HepG2 (cell line): ENCODE results near the gene TXNDC11. TPM values are rescaled to one million over a fixed set of nuclear protein-coding genes. Genes with fewer than 3 reads are reported as not detected.

ENCODE experiments used
- GPBP1L1 ChIP-seq: sonication (generic); formaldehyde crosslinking; IDR thresholded peaks from 2 replicates; pipeline ENCODE4 v1.5.0; 2020; ENCODE audit warnings: mild to moderate bottlenecking, missing genetic modification reagents
- HNF4G ChIP-seq, 2 experiments: sonication (generic) in 1 of 2; formaldehyde crosslinking in 1 of 2; IDR thresholded peaks; 2 replicates each; pipeline versions ENCODE4 v1.4.0 to v1.6.1; 2011 to 2020; ENCODE audit warnings: borderline replicate concordance in 2 of 2, low read depth in 2 of 2, mild to moderate bottlenecking in 2 of 2, low read length in 1 of 2, missing genetic modification reagents in 1 of 2, moderate library complexity in 1 of 2
- IRF1 ChIP-seq: sonication (generic); formaldehyde crosslinking; IDR thresholded peaks from 2 replicates; pipeline ENCODE4 v1.4.0; 2020; ENCODE audit warnings: low read depth, mild to moderate bottlenecking, missing genetic modification reagents
- KDM4B ChIP-seq: sonication (generic); formaldehyde crosslinking; IDR thresholded peaks from 2 replicates; pipeline ENCODE4 v1.4.0; 2020; ENCODE audit warnings: missing genetic modification reagents
- RFXANK ChIP-seq: IDR thresholded peaks from 2 replicates; pipeline ENCODE4 v1.6.1; 2016
- SCMH1 ChIP-seq: sonication (generic); formaldehyde crosslinking; IDR thresholded peaks from 2 replicates; pipeline ENCODE4 v1.9.0; 2021; ENCODE audit warnings: missing genetic modification reagents, mild to moderate bottlenecking, borderline replicate concordance
- SIX4 ChIP-seq: sonication (generic); formaldehyde crosslinking; IDR thresholded peaks from 2 replicates; pipeline ENCODE4 v1.4.0; 2020; ENCODE audit warnings: missing genetic modification reagents
- SNAPC5 ChIP-seq: sonication (generic); formaldehyde crosslinking; IDR thresholded peaks from 2 replicates; pipeline ENCODE4 v1.8.1; 2023; ENCODE audit warnings: mild to moderate bottlenecking, missing genetic modification reagents, borderline replicate concordance
- SRSF9 ChIP-seq: fragments of 200-400 bp; formaldehyde crosslinking; IDR thresholded peaks from 2 replicates; pipeline ENCODE4 v1.6.1; 2018; ENCODE audit warnings: borderline replicate concordance, mild to moderate bottlenecking, low read depth, low read length; ENCODE audit not compliant: insufficient read depth, poor library complexity, severe bottlenecking
- TRIM24 ChIP-seq: sonication (generic); formaldehyde crosslinking; IDR thresholded peaks from 2 replicates; pipeline ENCODE4 v1.8.0; 2022; ENCODE audit warnings: mild to moderate bottlenecking, missing genetic modification reagents
- ZBED4 ChIP-seq: sonication (generic); formaldehyde crosslinking; IDR thresholded peaks from 2 replicates; pipeline ENCODE4 v1.4.0; 2020; ENCODE audit warnings: missing genetic modification reagents, borderline replicate concordance
- ZBTB38 ChIP-seq: sonication (generic); formaldehyde crosslinking; IDR thresholded peaks from 2 replicates; pipeline ENCODE4 v1.5.1; 2020; ENCODE audit warnings: mild to moderate bottlenecking, missing genetic modification reagents
- ZGPAT ChIP-seq: IDR thresholded peaks from 2 replicates; pipeline ENCODE4 v1.6.1; 2016; ENCODE audit warnings: mild to moderate bottlenecking
- ZNF280B ChIP-seq: sonication (generic); formaldehyde crosslinking; IDR thresholded peaks from 2 replicates; pipeline ENCODE4 v1.5.0; 2020; ENCODE audit warnings: missing genetic modification reagents, mild to moderate bottlenecking, borderline replicate concordance
- ZNF335 ChIP-seq: sonication (generic); formaldehyde crosslinking; IDR thresholded peaks from 2 replicates; pipeline ENCODE4 v1.4.0; 2020; ENCODE audit warnings: missing genetic modification reagents
- ZNF362 ChIP-seq: sonication (generic); formaldehyde crosslinking; IDR thresholded peaks from 2 replicates; pipeline ENCODE4 v1.4.0; 2020; ENCODE audit warnings: missing genetic modification reagents, mild to moderate bottlenecking, borderline replicate concordance
- polyA plus RNA-seq, 8 experiments: library from polyadenylated mRNA; depleted of rRNA in 3 of 8; stranded (reverse) in 7 of 8; unstranded in 1 of 8; fragments of >200 nt; fragmentation: Illumina TruSeq in 4 of 8; extraction: Trizol in 4 of 8; gene quantifications; 2 replicates each; pipeline versions ENCODE4 v1.2.1 to v1.2.3, GENCODE V29; 2011 to 2016; ENCODE audit warnings: low read depth in 4 of 8, missing spikeins in 1 of 8, mixed read lengths in 1 of 8; ENCODE audit not compliant: insufficient read depth in 1 of 8
- total RNA-seq, 5 experiments: library from RNA; depleted of rRNA; stranded (reverse); fragments of >200 nt; fragmentation: Illumina TruSeq; extraction: Trizol; gene quantifications; 2 replicates each; pipeline ENCODE4 v1.2.3, GENCODE V29; 2016; ENCODE audit warnings: low read depth in 1 of 5

Gene TXNDC11
- total and polyA plus RNA-seq, 2 of the 13 experiments (the other 11 are each of a cell fraction or from before 2014, with no cell fraction given) = 74.9 to 123 TPM

GRCh38 chr16:11748404-11749254, 6.0 kb upstream of the TXNDC11 start (continued):
- TF ChIP-seq GPBP1L1 (no peak), RFXANK (CRISPR knock-in tag) (no peak), HNF4G (IDR thresholded peaks at IDR 0.05; ENCODE audit: borderline replicate concordance, low read depth, low read length) (peak; percentile 93), HNF4G (CRISPR knock-in tag; IDR thresholded peaks at IDR 0.05; ENCODE audit: borderline replicate concordance, low read depth) (peak; percentile 82; the same call in 1 of the 2 replicates), SCMH1 (CRISPR knock-in tag) (no peak), ZBTB38 (CRISPR knock-in tag) (peak; percentile 40; the same call in 1 of the 2 replicates), SIX4 (no peak), ZGPAT (peak; percentile 39; the same call in 1 of the 2 replicates), ZNF362 (peak; percentile 97), SRSF9 (no peak), TRIM24 (CRISPR knock-in tag) (no peak), ZNF335 (CRISPR knock-in tag) (peak; percentile 50; the same call in 1 of the 2 replicates), SNAPC5 (CRISPR knock-in tag) (no peak), KDM4B (CRISPR knock-in tag) (no peak), ZNF280B (CRISPR knock-in tag) (0 out of 2 replicates have a peak, but pooled peaks have one; percentile 51), ZBED4 (CRISPR knock-in tag) (no peak), IRF1 (CRISPR knock-in tag) (no peak)
